ENCODE results near the gene FBXW11.

DNA sequence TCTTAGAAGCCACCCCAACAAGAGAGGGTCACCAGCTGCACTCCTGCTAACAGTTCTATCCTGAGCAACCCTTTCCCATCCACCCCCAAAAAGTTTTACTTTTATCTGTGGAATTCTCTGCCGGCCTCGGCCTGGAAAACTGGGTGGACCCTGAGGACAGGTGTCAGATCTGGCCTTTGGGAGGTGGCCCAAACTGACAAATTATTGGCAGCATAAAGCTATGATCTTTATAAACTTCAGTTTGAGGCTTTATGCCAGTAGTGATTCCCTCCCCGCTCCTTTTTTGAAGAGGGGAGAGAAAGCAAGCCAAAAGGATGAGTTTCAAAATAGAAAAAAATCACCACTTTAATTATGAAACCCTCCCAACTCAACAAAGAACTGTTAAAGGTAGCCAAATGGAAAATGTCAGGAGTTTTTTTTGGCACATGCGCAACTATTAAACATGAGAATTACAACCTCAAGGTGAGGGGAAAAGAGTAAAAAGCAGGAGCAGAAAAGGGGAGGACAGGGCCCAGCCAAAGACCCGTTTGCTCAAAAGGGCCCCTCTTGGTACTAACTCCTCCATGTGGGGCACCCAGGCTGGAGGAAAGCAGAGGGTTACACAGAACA lies 49.4 kb downstream of the FBXW11 start:
- TF ChIP-seq CTCF (conservative IDR thresholded peaks at IDR 0.05; ENCODE audit: low read depth, low read length) (no peak), EZH2phosphoT487 (IDR thresholded peaks at IDR 0.05; ENCODE audit: borderline replicate concordance, low read length) (no peak)

All from PC-3 (cell line).